GM19240 (cell line): ENCODE results near the gene WDR82.

ENCODE experiments used
- DNase-seq: peaks from one replicate; pipeline ENCODE4 v3.0.0; 2011; ENCODE audit warnings: low spot score; ENCODE audit not compliant: insufficient read length

Gene WDR82

GRCh38 chr3:52257911-52258310 is 20.5 kb downstream of the WDR82 start:
- no peak for DNase-seq

- DNase-seq, result no peak
Measured at GRCh38 chr3:52256622-52257021, 21.8 kb downstream of the WDR82 start.

GRCh38 chr3:52256159-52256558 is 22.3 kb downstream of the WDR82 start:
- no peak for DNase-seq

GRCh38 chr3:52254608-52255007 is 23.8 kb downstream of the WDR82 start:
- DNase-seq, result no peak

GRCh38 chr3:52253314-52254304 is 24.8 kb downstream of the WDR82 start:
- peak; percentile 96 for DNase-seq

- no peak for DNase-seq
Measured at GRCh38 chr3:52250122-52250521, 28.3 kb downstream of the WDR82 start.

- no peak for DNase-seq
Measured at GRCh38 chr3:52249683-52250082, 28.8 kb downstream of the WDR82 start.

- DNase-seq, result no peak
Measured at GRCh38 chr3:52248816-52249547, 29.5 kb downstream of the WDR82 start.

- DNase-seq, result no peak
Measured at GRCh38 chr3:52248165-52248541, 30.3 kb downstream of the WDR82 start.

GRCh38 chr3:52247409-52248164 is 30.9 kb downstream of the WDR82 start:
- DNase-seq, result no peak

GRCh38 chr3:52246728-52247408 is 31.6 kb downstream of the WDR82 start:
- no peak for DNase-seq

- DNase-seq, result no peak
Measured at GRCh38 chr3:52246264-52246620, 32.2 kb downstream of the WDR82 start.

GRCh38 chr3:52245322-52246263 is 32.9 kb downstream of the WDR82 start, which contains the start of gene PPM1M:
PPM1M (plus strand) TSS chr3:52245759; CDS start chr3:52245825, 66 bp downstream.
- DNase-seq, result peak; percentile 18

GRCh38 chr3:52243791-52244628 is 34.4 kb downstream of the WDR82 start:
- DNase-seq, result peak; percentile 67

- DNase-seq, result no peak
Measured at GRCh38 chr3:52242039-52242438, 36.4 kb downstream of the WDR82 start.

GRCh38 chr3:52240886-52241370 is 37.5 kb downstream of the WDR82 start:
- no peak for DNase-seq

GRCh38 chr3:52240059-52240885 is 38.2 kb downstream of the WDR82 start:
- DNase-seq, result no peak
